HepG2 (cell line): Measurements from ENCODE around the gene KLHL28. TPM values are rescaled to one million over a fixed set of nuclear protein-coding genes. Genes with fewer than 3 reads are reported as not detected.

Experiments used
- ATAC-seq: fragments of 200-7000 bp; cut with Tn5 transposase; 3 replicates; pipeline ENCODE4 v1.9.1; 2020; ENCODE audit warnings: mild to moderate bottlenecking, moderate library complexity
- BruUV-seq: library from RNA; stranded (reverse); fragments of 400-500 nt; replicated peaks from 2 replicates; lab custom pipeline; 2021; lab: Mats Ljungman, UMichigan
- CTCF ChIA-PET: fragments of 300-600 bp; formaldehyde crosslinking; extraction: SDS; loops from one replicate; lab custom pipeline; 2021; ENCODE audit warnings: low total read pairs, inconsistent platforms, low intra/inter-chr PET ratio; lab: Yijun Ruan, JAX
- POLR2A ChIA-PET: fragments of 350-600 bp; sonication (Branson Sonifier 250); formaldehyde crosslinking; loops from one replicate; lab custom pipeline; 2020; ENCODE audit warnings: antibody characterized with exemption, inconsistent platforms; lab: Yijun Ruan, JAX
- DNase-seq: peaks from one replicate; pipeline ENCODE4 v3.0.0-alpha.2; 2015; ENCODE audit warnings: low spot score
- FAIRE-seq: peaks from 3 replicates; lab custom pipeline; 2011; peaks lifted over from hg19 to GRCh38; lab: Jason Lieb, UNC
- H2AFZ ChIP-seq: one replicate; pipeline ENCODE4 v1.6.1; 2011; ENCODE audit warnings: low read length, inconsistent platforms
- H3K27ac ChIP-seq: fragments of 300-600 bp; 3 replicates; pipeline ENCODE4 v1.8.0; 2011; ENCODE audit warnings: mixed run types, mild to moderate bottlenecking, mixed read lengths, low read length, inconsistent platforms; ENCODE audit not compliant: insufficient read depth; ENCODE audit errors: extremely low read length
- H3K27me3 ChIP-seq, 2 experiments: fragments of 200-600 bp in 1 of 2; 2 replicates in 1 of 2; 3 replicates in 1 of 2; pipeline versions ENCODE4 v1.6.0 to v1.8.0; 2011; ENCODE audit warnings: low read length in 2 of 2, mild to moderate bottlenecking in 2 of 2, moderate library complexity in 2 of 2, inconsistent platforms in 1 of 2; ENCODE audit not compliant: insufficient read depth in 2 of 2, control insufficient read depth in 1 of 2
- H3K36me3 ChIP-seq, 2 experiments: fragments of 200-600 bp in 1 of 2; replicated peaks in 1 of 2; 2 replicates in 1 of 2; 3 replicates in 1 of 2; pipeline versions ENCODE4 v1.5.1 to v1.8.0; 2011; ENCODE audit warnings: low read length in 2 of 2, inconsistent platforms in 1 of 2; ENCODE audit not compliant: insufficient read depth in 2 of 2, control insufficient read depth in 1 of 2
- H3K4me1 ChIP-seq: 2 replicates; pipeline ENCODE4 v1.5.1; 2012; ENCODE audit warnings: low read length, inconsistent platforms; ENCODE audit not compliant: insufficient read depth
- H3K4me2 ChIP-seq: 2 replicates; pipeline ENCODE4 v1.6.0; 2011; ENCODE audit warnings: low read depth, low read length, inconsistent platforms
- H3K4me3 ChIP-seq, 3 experiments: fragments of 200-600 bp in 1 of 3; sonication (generic), shearing (Covaris generic) in 1 of 3; replicated peaks in 1 of 3; 2 replicates each; pipeline ENCODE4 v1.5.1; 2011 to 2016; ENCODE audit warnings: low read length in 3 of 3, inconsistent platforms in 2 of 3, low read depth in 2 of 3, mild to moderate bottlenecking in 2 of 3, control low read depth in 1 of 3, mixed read lengths in 1 of 3; ENCODE audit not compliant: insufficient read depth in 1 of 3
- H3K79me2 ChIP-seq: one replicate; pipeline ENCODE4 v1.6.1; 2011; ENCODE audit warnings: low read length, inconsistent platforms; ENCODE audit not compliant: insufficient read depth
- H3K9ac ChIP-seq: 2 replicates; pipeline ENCODE4 v1.6.0; 2011; ENCODE audit warnings: mild to moderate bottlenecking, low read depth, low read length, inconsistent platforms; ENCODE audit not compliant: insufficient read depth
- H3K9me3 ChIP-seq: 2 replicates; pipeline ENCODE4 v1.5.1; 2012; ENCODE audit warnings: mild to moderate bottlenecking, low read length
- H4K20me1 ChIP-seq: 2 replicates; pipeline ENCODE4 v1.6.0; 2011; ENCODE audit warnings: inconsistent platforms, mild to moderate bottlenecking, low read length, moderate library complexity; ENCODE audit not compliant: insufficient read depth
- ADNP ChIP-seq: sonication (generic); formaldehyde crosslinking; IDR thresholded peaks from 2 replicates; pipeline ENCODE4 v1.4.0; 2020; ENCODE audit warnings: missing genetic modification reagents
- HNF1A ChIP-seq, 2 experiments: sonication (generic) in 1 of 2; formaldehyde crosslinking in 1 of 2; IDR thresholded peaks; 2 replicates each; pipeline versions ENCODE4 v1.4.0 to v1.6.1; 2016 to 2020; ENCODE audit warnings: borderline replicate concordance in 1 of 2, low read depth in 1 of 2, mild to moderate bottlenecking in 1 of 2, missing genetic modification reagents in 1 of 2
- KMT2B ChIP-seq: IDR thresholded peaks from 2 replicates; pipeline ENCODE4 v1.6.1; 2016; ENCODE audit warnings: missing genetic modification reagents, missing compliant biosample characterization
- TAF1 ChIP-seq: sonication (generic); formaldehyde crosslinking; IDR thresholded peaks from 2 replicates; pipeline ENCODE4 v1.4.0; 2020; ENCODE audit warnings: missing genetic modification reagents
- in situ Hi-C: cut with HindIII; loops from 2 replicates; pipeline ENCODE4 v1.10.0; 2017; ENCODE audit warnings: low pct_unique_long_range_greater_than_20kb; ENCODE audit not compliant: extremely low pct_ligation_motif_present
- intact Hi-C: fragments of 100-400 bp; cut with micrococcal nuclease; formaldehyde crosslinking; loops from one replicate; pipeline ENCODE4 v1.10.0; 2022; ENCODE audit not compliant: unreplicated experiment
- polyA plus RNA-seq, 8 experiments: library from polyadenylated mRNA; depleted of rRNA in 3 of 8; stranded (reverse) in 7 of 8; unstranded in 1 of 8; fragments of >200 nt; fragmentation: Illumina TruSeq in 4 of 8; extraction: Trizol in 4 of 8; gene quantifications; 2 replicates each; pipeline versions ENCODE4 v1.2.1 to v1.2.3, GENCODE V29; 2011 to 2016; ENCODE audit warnings: low read depth in 4 of 8, missing spikeins in 1 of 8, mixed read lengths in 1 of 8; ENCODE audit not compliant: insufficient read depth in 1 of 8
- total RNA-seq, 5 experiments: library from RNA; depleted of rRNA; stranded (reverse); fragments of >200 nt; fragmentation: Illumina TruSeq; extraction: Trizol; gene quantifications; 2 replicates each; pipeline ENCODE4 v1.2.3, GENCODE V29; 2016; ENCODE audit warnings: low read depth in 1 of 5
- TF ChIP-seq, protein P1 (sequence below): sonication (generic); formaldehyde crosslinking; IDR thresholded peaks from 2 replicates; pipeline ENCODE4 v1.8.0; 2022; ENCODE audit warnings: mild to moderate bottlenecking, missing genetic modification reagents; ENCODE audit not compliant: insufficient replicate concordance
- TF ChIP-seq, protein P2 (sequence below): sonication (generic); formaldehyde crosslinking; IDR thresholded peaks from 2 replicates; pipeline ENCODE4 v1.5.0; 2020; ENCODE audit warnings: mild to moderate bottlenecking, missing genetic modification reagents, borderline replicate concordance
- TF ChIP-seq, protein P3 (sequence below): sonication (generic); formaldehyde crosslinking; IDR thresholded peaks from 2 replicates; pipeline ENCODE4 v1.8.0; 2023; ENCODE audit warnings: mild to moderate bottlenecking, missing genetic modification reagents

KLHL28 gene
- total and polyA plus RNA-seq, 2 of the 13 experiments (the other 11 are each of a cell fraction or from before 2014, with no cell fraction given), result 3.4 to 6.6 TPM

DNA sequence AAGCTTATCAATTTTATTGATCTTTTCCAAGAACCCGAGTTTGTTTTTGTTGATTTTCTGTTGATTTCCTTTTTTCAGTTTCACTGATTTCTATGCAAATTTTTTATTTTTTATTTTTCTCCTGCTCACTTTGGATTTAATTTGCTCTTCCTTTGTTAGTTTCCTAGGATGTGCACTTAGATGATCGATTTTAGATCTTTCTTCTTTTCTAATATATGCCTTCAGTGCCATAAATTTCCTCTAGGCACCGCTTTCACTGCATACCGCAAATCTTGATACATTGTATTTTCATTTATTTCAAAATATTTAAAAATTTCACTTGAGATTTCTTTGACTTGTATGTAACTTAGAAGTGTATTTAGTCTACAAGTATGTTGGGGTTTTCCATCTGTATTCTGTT lies 9.7 kb upstream of the KLHL28 start (continued):
- TF ChIP-seq HNF1A (IDR thresholded peaks at IDR 0.05; ENCODE audit: low read depth) (no peak), HNF1A (CRISPR knock-in tag; IDR thresholded peaks at IDR 0.05; ENCODE audit: borderline replicate concordance) (no peak)
- TF ChIP-seq, all 625 proteins: peak for 0

DNA sequence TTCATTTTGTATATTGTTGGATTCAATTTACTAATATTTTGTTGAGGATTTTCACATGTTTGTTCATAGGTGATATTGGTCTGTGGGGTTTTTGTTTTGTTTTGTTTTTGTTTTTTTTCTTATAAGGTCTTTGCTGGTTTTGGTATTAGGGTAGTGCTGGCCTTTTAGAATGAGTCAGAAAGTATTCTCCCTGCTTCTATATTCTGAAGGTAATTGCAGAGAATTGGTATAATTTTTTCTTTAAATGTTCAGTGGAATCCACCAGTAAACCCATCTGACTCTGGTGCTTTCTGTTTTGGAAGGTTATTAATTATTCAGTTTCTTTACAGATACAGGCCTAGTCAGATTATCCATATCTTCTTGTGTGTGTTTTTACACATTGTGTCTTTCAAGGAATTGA lies 9.2 kb upstream of the KLHL28 start:
- intact Hi-C loops (no loop called here), in situ Hi-C loops (no loop called here)
- Histone ChIP-seq H3K9me3 (peaks cover 9% of the 10 kb centered on the region; the same call in 1 of the 2 replicates), H3K27me3 (no peaks in the 10 kb centered on the region), H3K79me2 (peaks cover 90% of the 10 kb centered on the region), H2AFZ (no peak overlapping the region), H4K20me1 (no peaks in the 10 kb centered on the region), H3K9ac (no peak overlapping the region), H3K36me3 (no peaks in the 10 kb centered on the region), H3K27ac (no peak overlapping the region), H3K4me1 (peaks cover 31% of the 10 kb centered on the region), H3K4me2 (no peak overlapping the region), H3K4me3 (no peak overlapping the region)
- ChIA-PET CTCF (no interaction called here), POLR2A (no interaction called here)
- no peak for ATAC-seq
- no peak for DNase-seq
- FAIRE-seq, result no peak
- BruUV-seq, result no TSS peak
- TF ChIP-seq, protein P1, sequence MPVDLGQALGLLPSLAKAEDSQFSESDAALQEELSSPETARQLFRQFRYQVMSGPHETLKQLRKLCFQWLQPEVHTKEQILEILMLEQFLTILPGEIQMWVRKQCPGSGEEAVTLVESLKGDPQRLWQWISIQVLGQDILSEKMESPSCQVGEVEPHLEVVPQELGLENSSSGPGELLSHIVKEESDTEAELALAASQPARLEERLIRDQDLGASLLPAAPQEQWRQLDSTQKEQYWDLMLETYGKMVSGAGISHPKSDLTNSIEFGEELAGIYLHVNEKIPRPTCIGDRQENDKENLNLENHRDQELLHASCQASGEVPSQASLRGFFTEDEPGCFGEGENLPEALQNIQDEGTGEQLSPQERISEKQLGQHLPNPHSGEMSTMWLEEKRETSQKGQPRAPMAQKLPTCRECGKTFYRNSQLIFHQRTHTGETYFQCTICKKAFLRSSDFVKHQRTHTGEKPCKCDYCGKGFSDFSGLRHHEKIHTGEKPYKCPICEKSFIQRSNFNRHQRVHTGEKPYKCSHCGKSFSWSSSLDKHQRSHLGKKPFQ, result no peak
- TF ChIP-seq, protein P2, sequence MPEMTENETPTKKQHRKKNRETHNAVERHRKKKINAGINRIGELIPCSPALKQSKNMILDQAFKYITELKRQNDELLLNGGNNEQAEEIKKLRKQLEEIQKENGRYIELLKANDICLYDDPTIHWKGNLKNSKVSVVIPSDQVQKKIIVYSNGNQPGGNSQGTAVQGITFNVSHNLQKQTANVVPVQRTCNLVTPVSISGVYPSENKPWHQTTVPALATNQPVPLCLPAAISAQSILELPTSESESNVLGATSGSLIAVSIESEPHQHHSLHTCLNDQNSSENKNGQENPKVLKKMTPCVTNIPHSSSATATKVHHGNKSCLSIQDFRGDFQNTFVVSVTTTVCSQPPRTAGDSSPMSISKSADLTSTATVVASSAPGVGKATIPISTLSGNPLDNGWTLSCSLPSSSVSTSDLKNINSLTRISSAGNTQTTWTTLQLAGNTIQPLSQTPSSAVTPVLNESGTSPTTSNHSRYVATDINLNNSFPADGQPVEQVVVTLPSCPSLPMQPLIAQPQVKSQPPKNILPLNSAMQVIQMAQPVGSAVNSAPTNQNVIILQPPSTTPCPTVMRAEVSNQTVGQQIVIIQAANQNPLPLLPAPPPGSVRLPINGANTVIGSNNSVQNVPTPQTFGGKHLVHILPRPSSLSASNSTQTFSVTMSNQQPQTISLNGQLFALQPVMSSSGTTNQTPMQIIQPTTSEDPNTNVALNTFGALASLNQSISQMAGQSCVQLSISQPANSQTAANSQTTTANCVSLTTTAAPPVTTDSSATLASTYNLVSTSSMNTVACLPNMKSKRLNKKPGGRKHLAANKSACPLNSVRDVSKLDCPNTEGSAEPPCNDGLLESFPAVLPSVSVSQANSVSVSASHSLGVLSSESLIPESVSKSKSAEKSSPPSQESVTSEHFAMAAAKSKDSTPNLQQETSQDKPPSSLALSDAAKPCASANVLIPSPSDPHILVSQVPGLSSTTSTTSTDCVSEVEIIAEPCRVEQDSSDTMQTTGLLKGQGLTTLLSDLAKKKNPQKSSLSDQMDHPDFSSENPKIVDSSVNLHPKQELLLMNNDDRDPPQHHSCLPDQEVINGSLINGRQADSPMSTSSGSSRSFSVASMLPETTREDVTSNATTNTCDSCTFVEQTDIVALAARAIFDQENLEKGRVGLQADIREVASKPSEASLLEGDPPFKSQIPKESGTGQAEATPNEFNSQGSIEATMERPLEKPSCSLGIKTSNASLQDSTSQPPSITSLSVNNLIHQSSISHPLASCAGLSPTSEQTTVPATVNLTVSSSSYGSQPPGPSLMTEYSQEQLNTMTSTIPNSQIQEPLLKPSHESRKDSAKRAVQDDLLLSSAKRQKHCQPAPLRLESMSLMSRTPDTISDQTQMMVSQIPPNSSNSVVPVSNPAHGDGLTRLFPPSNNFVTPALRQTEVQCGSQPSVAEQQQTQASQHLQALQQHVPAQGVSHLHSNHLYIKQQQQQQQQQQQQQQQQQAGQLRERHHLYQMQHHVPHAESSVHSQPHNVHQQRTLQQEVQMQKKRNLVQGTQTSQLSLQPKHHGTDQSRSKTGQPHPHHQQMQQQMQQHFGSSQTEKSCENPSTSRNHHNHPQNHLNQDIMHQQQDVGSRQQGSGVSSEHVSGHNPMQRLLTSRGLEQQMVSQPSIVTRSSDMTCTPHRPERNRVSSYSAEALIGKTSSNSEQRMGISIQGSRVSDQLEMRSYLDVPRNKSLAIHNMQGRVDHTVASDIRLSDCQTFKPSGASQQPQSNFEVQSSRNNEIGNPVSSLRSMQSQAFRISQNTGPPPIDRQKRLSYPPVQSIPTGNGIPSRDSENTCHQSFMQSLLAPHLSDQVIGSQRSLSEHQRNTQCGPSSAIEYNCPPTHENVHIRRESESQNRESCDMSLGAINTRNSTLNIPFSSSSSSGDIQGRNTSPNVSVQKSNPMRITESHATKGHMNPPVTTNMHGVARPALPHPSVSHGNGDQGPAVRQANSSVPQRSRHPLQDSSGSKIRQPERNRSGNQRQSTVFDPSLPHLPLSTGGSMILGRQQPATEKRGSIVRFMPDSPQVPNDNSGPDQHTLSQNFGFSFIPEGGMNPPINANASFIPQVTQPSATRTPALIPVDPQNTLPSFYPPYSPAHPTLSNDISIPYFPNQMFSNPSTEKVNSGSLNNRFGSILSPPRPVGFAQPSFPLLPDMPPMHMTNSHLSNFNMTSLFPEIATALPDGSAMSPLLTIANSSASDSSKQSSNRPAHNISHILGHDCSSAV, result no peak
- TF ChIP-seq KMT2B (CRISPR knock-in tag), result no peak
- TF ChIP-seq TAF1, result no peak
- TF ChIP-seq, protein P3, sequence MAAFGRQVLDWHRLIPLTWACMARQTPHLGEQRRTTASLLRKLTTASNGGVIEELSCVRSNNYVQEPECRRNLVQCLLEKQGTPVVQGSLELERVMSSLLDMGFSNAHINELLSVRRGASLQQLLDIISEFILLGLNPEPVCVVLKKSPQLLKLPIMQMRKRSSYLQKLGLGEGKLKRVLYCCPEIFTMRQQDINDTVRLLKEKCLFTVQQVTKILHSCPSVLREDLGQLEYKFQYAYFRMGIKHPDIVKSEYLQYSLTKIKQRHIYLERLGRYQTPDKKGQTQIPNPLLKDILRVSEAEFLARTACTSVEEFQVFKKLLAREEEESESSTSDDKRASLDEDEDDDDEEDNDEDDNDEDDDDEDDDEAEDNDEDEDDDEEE (CRISPR knock-in tag), result no peak
- no peak for TF ChIP-seq ADNP (CRISPR knock-in tag)
